HEK293 (cell line): ENCODE measurements around the gene ARMC2.

Source experiments
- CTCF ChIA-PET: fragments of 350-600 bp; formaldehyde crosslinking; extraction: SDS; loops from one replicate; lab custom pipeline; 2021; ENCODE audit warnings: antibody characterized with exemption; lab: Yijun Ruan, JAX
- POLR2A ChIA-PET: fragments of 300-600 bp; formaldehyde crosslinking; extraction: SDS; loops from one replicate; lab custom pipeline; 2020; ENCODE audit warnings: antibody characterized with exemption, inconsistent platforms; lab: Yijun Ruan, JAX
- H3K27ac ChIP-seq: fragments of 200-500 bp; sonication (Bioruptor generic); 2 replicates; pipeline ENCODE4 v1.5.1; 2014; ENCODE audit warnings: low read depth, low read length, control low read depth, inconsistent platforms; ENCODE audit errors: extremely low read depth
- H3K36me3 ChIP-seq, 2 experiments: fragments of 200-500 bp in 1 of 2; sonication (Bioruptor generic) in 1 of 2; 1 replicate in 1 of 2; 2 replicates in 1 of 2; pipeline ENCODE4 v1.5.1; 2014 to 2017; ENCODE audit warnings: inconsistent platforms in 2 of 2, low read length in 2 of 2; ENCODE audit not compliant: control insufficient read depth in 2 of 2, insufficient read depth in 1 of 2
- H3K4me1 ChIP-seq: fragments of 200-500 bp; sonication (Bioruptor generic); 2 replicates; pipeline ENCODE4 v1.5.1; 2014; ENCODE audit warnings: mild to moderate bottlenecking, low read length, inconsistent platforms; ENCODE audit not compliant: control insufficient read depth, insufficient read depth
- H3K4me3 ChIP-seq: 2 replicates; pipeline ENCODE4 v1.5.1; 2011; ENCODE audit warnings: low read depth, mild to moderate bottlenecking, control low read depth, low read length, moderate library complexity
- H3K9me3 ChIP-seq: fragments of 200-500 bp; sonication (Bioruptor generic); 2 replicates; pipeline ENCODE4 v1.5.1; 2014; ENCODE audit warnings: low read depth, low read length, inconsistent platforms; ENCODE audit not compliant: control insufficient read depth, insufficient read depth
- TCF7L2 ChIP-seq: IDR thresholded peaks from 2 replicates; pipeline ENCODE4 v1.6.1; 2011; ENCODE audit warnings: low read depth, mild to moderate bottlenecking, inconsistent platforms, low read length, moderate library complexity, borderline replicate concordance
- ZNF121 ChIP-seq: fragments of 450-650 bp; formaldehyde crosslinking; IDR thresholded peaks from 2 replicates; pipeline ENCODE4 v1.5.1; 2016; ENCODE audit warnings: missing biosample characterization, missing genetic modification characterization
- ZNF174 ChIP-seq: fragments of 450-650 bp; formaldehyde crosslinking; IDR thresholded peaks from 2 replicates; pipeline ENCODE4 v1.5.0; 2017; ENCODE audit warnings: missing biosample characterization, mild to moderate bottlenecking, missing genetic modification characterization
- ZNF24 ChIP-seq: fragments of 450-650 bp; formaldehyde crosslinking; IDR thresholded peaks from 2 replicates; pipeline ENCODE4 v1.5.1; 2016; ENCODE audit warnings: missing biosample characterization, missing genetic modification characterization
- ZNF274 ChIP-seq, 2 experiments: fragments of 200-500 bp in 1 of 2; fragments of 450-650 bp in 1 of 2; sonication (Bioruptor generic) in 1 of 2; formaldehyde crosslinking in 1 of 2; IDR thresholded peaks; 2 replicates each; pipeline versions ENCODE4 v1.5.1 to v1.6.1; 2014 to 2016; ENCODE audit warnings: borderline replicate concordance in 1 of 2, inconsistent platforms in 1 of 2, low read length in 1 of 2, missing biosample characterization in 1 of 2, missing genetic modification characterization in 1 of 2
- ZNF544 ChIP-seq: fragments of 450-650 bp; formaldehyde crosslinking; IDR thresholded peaks from 2 replicates; pipeline ENCODE4 v1.5.0; 2017; ENCODE audit warnings: missing biosample characterization, missing genetic modification characterization
- ZNF610 ChIP-seq: fragments of 450-650 bp; formaldehyde crosslinking; IDR thresholded peaks from 2 replicates; pipeline ENCODE4 v1.5.1; 2016; ENCODE audit warnings: missing biosample characterization, missing genetic modification characterization, borderline replicate concordance
- ZNF777 ChIP-seq: fragments of 450-650 bp; formaldehyde crosslinking; IDR thresholded peaks from 2 replicates; pipeline ENCODE4 v1.5.1; 2017; ENCODE audit warnings: missing biosample characterization, missing genetic modification characterization, borderline replicate concordance
- ZNF830 ChIP-seq: fragments of 450-650 bp; IDR thresholded peaks from 2 replicates; pipeline ENCODE4 v1.5.0; 2018; ENCODE audit warnings: missing biosample characterization, missing genetic modification characterization, low read depth, mild to moderate bottlenecking, moderate library complexity
- TF ChIP-seq, protein P1 (sequence below): fragments of 450-650 bp; formaldehyde crosslinking; IDR thresholded peaks from 2 replicates; pipeline ENCODE4 v1.5.1; 2016; ENCODE audit warnings: missing biosample characterization, missing genetic modification characterization, borderline replicate concordance
- TF ChIP-seq, protein P2 (sequence below): fragments of 450-650 bp; formaldehyde crosslinking; IDR thresholded peaks from 2 replicates; pipeline ENCODE4 v1.5.1; 2016; ENCODE audit warnings: missing biosample characterization, missing genetic modification characterization
- TF ChIP-seq, protein P3 (sequence below): fragments of 450-650 bp; formaldehyde crosslinking; IDR thresholded peaks from 2 replicates; pipeline ENCODE4 v1.5.1; 2016; ENCODE audit warnings: missing biosample characterization, missing genetic modification characterization
- TF ChIP-seq, protein P4 (sequence below): fragments of 450-650 bp; formaldehyde crosslinking; conservative IDR thresholded peaks from 2 replicates; pipeline ENCODE4 v1.5.1; 2016; ENCODE audit warnings: low read depth, missing biosample characterization, missing genetic modification characterization
- TF ChIP-seq, protein P5 (sequence below): fragments of 450-650 bp; formaldehyde crosslinking; IDR thresholded peaks from 2 replicates; pipeline ENCODE4 v1.5.1; 2016; ENCODE audit warnings: missing biosample characterization, missing genetic modification characterization

Gene ARMC2

DNA sequence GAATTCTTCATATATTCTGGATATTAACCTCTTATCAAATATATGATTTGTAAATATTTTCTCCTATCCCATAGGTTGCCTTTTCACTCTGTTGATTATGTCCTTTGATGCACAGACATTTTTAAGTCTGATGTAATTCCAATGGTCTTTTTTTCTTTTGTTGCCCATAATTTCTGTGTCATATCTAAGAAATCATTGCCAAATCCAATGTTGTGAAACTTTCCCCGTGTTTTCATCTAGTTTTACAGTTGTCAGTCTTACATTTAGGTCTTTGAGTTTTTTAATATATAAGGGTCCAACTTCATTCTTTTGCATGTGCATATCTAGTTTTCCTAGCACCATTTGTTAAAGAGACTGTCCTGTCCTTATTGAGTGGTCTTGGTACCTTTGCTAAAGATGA, 134.9 kb downstream of the ARMC2 start (continued):
- TF ChIP-seq ZNF121 (tag by site-specific recombination) (no peak), ZNF274 (IDR thresholded peaks at IDR 0.05; ENCODE audit: low read length) (no peak), ZNF274 (tag by site-specific recombination; IDR thresholded peaks at IDR 0.05; ENCODE audit: borderline replicate concordance) (no peak)
- TF ChIP-seq, protein P1, sequence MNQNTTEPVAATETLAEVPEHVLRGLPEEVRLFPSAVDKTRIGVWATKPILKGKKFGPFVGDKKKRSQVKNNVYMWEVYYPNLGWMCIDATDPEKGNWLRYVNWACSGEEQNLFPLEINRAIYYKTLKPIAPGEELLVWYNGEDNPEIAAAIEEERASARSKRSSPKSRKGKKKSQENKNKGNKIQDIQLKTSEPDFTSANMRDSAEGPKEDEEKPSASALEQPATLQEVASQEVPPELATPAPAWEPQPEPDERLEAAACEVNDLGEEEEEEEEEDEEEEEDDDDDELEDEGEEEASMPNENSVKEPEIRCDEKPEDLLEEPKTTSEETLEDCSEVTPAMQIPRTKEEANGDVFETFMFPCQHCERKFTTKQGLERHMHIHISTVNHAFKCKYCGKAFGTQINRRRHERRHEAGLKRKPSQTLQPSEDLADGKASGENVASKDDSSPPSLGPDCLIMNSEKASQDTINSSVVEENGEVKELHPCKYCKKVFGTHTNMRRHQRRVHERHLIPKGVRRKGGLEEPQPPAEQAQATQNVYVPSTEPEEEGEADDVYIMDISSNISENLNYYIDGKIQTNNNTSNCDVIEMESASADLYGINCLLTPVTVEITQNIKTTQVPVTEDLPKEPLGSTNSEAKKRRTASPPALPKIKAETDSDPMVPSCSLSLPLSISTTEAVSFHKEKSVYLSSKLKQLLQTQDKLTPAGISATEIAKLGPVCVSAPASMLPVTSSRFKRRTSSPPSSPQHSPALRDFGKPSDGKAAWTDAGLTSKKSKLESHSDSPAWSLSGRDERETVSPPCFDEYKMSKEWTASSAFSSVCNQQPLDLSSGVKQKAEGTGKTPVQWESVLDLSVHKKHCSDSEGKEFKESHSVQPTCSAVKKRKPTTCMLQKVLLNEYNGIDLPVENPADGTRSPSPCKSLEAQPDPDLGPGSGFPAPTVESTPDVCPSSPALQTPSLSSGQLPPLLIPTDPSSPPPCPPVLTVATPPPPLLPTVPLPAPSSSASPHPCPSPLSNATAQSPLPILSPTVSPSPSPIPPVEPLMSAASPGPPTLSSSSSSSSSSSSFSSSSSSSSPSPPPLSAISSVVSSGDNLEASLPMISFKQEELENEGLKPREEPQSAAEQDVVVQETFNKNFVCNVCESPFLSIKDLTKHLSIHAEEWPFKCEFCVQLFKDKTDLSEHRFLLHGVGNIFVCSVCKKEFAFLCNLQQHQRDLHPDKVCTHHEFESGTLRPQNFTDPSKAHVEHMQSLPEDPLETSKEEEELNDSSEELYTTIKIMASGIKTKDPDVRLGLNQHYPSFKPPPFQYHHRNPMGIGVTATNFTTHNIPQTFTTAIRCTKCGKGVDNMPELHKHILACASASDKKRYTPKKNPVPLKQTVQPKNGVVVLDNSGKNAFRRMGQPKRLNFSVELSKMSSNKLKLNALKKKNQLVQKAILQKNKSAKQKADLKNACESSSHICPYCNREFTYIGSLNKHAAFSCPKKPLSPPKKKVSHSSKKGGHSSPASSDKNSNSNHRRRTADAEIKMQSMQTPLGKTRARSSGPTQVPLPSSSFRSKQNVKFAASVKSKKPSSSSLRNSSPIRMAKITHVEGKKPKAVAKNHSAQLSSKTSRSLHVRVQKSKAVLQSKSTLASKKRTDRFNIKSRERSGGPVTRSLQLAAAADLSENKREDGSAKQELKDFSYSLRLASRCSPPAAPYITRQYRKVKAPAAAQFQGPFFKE (tag by site-specific recombination) = no peak

DNA sequence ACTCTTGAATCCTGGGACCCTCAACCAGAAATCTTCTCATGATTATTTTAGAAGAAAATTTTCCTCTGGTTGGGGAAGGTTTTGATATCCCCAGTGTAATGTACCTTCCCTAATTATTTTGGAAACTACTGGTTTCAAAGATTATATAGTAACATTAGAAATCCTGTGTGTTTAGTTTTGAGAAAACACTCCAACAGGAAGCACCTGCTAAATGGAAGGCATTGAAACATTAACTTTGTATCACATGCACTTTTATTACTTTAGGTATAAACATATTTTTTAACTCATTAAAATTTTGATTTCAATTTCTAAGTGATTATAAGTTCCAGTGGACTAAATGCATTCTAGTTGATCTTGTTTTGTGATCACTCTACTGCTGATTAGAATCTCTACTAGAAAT, 137.1 kb downstream of the ARMC2 start:
- no peaks in the 10 kb centered on the region for H3K4me1 ChIP-seq
- H3K27ac ChIP-seq = no peak overlapping the region
- POLR2A ChIA-PET = no interaction called here
- no peaks in the 10 kb centered on the region for H3K9me3 ChIP-seq
- H3K36me3 ChIP-seq = peaks cover 28 to 45% of the 10 kb centered on the region in 2 experiments
- TF ChIP-seq, protein P2, sequence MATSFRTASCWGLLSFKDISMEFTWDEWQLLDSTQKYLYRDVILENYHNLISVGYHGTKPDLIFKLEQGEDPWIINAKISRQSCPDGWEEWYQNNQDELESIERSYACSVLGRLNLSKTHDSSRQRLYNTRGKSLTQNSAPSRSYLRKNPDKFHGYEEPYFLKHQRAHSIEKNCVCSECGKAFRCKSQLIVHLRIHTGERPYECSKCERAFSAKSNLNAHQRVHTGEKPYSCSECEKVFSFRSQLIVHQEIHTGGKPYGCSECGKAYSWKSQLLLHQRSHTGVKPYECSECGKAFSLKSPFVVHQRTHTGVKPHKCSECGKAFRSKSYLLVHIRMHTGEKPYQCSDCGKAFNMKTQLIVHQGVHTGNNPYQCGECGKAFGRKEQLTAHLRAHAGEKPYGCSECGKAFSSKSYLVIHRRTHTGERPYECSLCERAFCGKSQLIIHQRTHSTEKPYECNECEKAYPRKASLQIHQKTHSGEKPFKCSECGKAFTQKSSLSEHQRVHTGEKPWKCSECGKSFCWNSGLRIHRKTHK (tag by site-specific recombination) = no peak
- no peak for TF ChIP-seq ZNF121 (tag by site-specific recombination)
- TF ChIP-seq ZNF174 (tag by site-specific recombination) = no peak
- TF ChIP-seq ZNF777 (tag by site-specific recombination) = no peak
- no peak for TF ChIP-seq ZNF24 (tag by site-specific recombination)
- TF ChIP-seq ZNF544 (tag by site-specific recombination) = no peak
- TF ChIP-seq ZNF610 = no peak
- no peak for TF ChIP-seq ZNF830 (tag by site-specific recombination)
- TF ChIP-seq, protein P3, sequence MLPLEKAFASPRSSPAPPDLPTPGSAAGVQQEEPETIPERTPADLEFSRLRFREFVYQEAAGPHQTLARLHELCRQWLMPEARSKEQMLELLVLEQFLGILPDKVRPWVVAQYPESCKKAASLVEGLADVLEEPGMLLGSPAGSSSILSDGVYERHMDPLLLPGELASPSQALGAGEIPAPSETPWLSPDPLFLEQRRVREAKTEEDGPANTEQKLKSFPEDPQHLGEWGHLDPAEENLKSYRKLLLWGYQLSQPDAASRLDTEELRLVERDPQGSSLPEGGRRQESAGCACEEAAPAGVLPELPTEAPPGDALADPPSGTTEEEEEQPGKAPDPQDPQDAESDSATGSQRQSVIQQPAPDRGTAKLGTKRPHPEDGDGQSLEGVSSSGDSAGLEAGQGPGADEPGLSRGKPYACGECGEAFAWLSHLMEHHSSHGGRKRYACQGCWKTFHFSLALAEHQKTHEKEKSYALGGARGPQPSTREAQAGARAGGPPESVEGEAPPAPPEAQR (tag by site-specific recombination) = no peak
- TF ChIP-seq, all 188 proteins: peak for 0
- no peak overlapping the region for H3K4me3 ChIP-seq
- CTCF ChIA-PET = interaction anchor here (0.6 to 0.8 kb wide), 2 partner anchors 31 to 88 kb away, joined by 3 read pairs; no protein-coding TSS in a partner anchor

DNA sequence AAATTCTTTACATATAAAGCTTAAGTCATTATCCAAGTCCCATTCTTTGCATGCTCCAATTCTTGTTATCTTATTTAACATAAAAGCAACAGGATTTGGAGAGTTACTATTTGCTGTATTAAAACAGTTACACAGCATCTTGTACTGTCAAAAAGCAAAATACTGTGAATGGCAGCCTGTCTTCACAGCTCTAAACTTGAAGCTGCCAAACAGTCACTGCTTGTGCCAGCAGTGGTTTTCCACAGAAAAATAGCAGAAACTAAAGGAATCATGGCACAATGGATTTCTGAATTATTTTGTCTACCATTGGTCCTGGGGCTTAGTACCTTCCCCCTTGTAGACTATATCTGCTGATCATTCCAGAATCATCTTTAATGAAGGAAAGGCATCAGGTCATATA, 138.9 kb downstream of the ARMC2 start:
- ChIA-PET CTCF (interaction anchor here (0.6 to 1.1 kb wide), 4 partner anchors 17 to 1374 kb away, joined by 3 to 8 read pairs (median 3); no protein-coding TSS in a partner anchor), POLR2A (no interaction called here)
- Histone ChIP-seq H3K4me1 (no peaks in the 10 kb centered on the region), H3K27ac (no peak overlapping the region), H3K9me3 (no peaks in the 10 kb centered on the region), H3K4me3 (no peak overlapping the region), H3K36me3 (peaks cover 46 to 63% of the 10 kb centered on the region in 2 experiments)
- TF ChIP-seq TCF7L2 = no peak
- TF ChIP-seq, protein P4, sequence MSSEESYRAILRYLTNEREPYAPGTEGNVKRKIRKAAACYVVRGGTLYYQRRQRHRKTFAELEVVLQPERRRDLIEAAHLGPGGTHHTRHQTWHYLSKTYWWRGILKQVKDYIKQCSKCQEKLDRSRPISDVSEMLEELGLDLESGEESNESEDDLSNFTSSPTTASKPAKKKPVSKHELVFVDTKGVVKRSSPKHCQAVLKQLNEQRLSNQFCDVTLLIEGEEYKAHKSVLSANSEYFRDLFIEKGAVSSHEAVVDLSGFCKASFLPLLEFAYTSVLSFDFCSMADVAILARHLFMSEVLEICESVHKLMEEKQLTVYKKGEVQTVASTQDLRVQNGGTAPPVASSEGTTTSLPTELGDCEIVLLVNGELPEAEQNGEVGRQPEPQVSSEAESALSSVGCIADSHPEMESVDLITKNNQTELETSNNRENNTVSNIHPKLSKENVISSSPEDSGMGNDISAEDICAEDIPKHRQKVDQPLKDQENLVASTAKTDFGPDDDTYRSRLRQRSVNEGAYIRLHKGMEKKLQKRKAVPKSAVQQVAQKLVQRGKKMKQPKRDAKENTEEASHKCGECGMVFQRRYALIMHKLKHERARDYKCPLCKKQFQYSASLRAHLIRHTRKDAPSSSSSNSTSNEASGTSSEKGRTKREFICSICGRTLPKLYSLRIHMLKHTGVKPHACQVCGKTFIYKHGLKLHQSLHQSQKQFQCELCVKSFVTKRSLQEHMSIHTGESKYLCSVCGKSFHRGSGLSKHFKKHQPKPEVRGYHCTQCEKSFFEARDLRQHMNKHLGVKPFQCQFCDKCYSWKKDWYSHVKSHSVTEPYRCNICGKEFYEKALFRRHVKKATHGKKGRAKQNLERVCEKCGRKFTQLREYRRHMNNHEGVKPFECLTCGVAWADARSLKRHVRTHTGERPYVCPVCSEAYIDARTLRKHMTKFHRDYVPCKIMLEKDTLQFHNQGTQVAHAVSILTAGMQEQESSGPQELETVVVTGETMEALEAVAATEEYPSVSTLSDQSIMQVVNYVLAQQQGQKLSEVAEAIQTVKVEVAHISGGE (tag by site-specific recombination) = no peak
- TF ChIP-seq, protein P5, sequence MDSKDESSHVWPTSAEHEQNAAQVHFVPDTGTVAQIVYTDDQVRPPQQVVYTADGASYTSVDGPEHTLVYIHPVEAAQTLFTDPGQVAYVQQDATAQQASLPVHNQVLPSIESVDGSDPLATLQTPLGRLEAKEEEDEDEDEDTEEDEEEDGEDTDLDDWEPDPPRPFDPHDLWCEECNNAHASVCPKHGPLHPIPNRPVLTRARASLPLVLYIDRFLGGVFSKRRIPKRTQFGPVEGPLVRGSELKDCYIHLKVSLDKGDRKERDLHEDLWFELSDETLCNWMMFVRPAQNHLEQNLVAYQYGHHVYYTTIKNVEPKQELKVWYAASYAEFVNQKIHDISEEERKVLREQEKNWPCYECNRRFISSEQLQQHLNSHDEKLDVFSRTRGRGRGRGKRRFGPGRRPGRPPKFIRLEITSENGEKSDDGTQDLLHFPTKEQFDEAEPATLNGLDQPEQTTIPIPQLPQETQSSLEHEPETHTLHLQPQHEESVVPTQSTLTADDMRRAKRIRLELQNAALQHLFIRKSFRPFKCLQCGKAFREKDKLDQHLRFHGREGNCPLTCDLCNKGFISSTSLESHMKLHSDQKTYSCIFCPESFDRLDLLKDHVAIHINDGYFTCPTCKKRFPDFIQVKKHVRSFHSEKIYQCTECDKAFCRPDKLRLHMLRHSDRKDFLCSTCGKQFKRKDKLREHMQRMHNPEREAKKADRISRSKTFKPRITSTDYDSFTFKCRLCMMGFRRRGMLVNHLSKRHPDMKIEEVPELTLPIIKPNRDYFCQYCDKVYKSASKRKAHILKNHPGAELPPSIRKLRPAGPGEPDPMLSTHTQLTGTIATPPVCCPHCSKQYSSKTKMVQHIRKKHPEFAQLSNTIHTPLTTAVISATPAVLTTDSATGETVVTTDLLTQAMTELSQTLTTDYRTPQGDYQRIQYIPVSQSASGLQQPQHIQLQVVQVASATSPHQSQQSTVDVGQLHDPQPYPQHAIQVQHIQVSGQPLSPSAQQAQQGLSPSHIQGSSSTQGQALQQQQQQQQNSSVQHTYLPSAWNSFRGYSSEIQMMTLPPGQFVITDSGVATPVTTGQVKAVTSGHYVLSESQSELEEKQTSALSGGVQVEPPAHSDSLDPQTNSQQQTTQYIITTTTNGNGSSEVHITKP (tag by site-specific recombination) = no peak
